ENCODE data around the gene EIF3A. TPM values are rescaled to one million over a fixed set of nuclear protein-coding genes. Genes with fewer than 3 reads are reported as not detected.

The EIF3A gene
- total RNA-seq, 2 experiments from 2014 or later: 127 to 131 TPM

DNA sequence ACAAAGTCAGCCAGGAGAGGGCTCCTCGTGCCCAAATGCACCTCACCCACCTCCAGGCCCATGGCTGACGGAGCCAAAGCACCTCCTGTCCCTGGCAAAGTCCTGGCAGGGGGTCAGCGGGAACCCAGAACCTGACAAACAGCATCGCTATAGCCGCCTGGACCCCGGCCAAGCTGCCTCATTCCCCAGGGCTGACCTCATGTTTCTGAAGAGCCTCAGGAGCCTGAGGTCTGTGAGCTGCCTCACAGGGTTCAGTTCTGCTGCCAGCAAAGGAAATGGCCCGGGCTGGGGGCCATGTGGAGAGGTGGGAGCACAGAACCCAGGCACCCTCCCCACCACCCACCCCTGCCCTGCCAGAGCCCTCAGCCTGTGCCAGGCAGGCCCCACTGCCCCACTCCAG, 55.3 kb downstream of the EIF3A start:
- DNase-seq (no peak), ATAC-seq (no peak)
- Mint-ChIP-seq H3K36me3 (ENCODE audit: low read depth) (no peaks in the 10 kb centered on the region), H3K27me3 (no peaks in the 10 kb centered on the region), H3K9me3 (no peaks in the 10 kb centered on the region), H3K27ac (no peak overlapping the region), H3K4me3 (no peak overlapping the region), H3K4me1 (ENCODE audit: low read depth) (peaks cover 4% of the 10 kb centered on the region)
- CTCF ChIA-PET: no interaction called here
- POLR2A ChIA-PET: no interaction called here
- TF ChIP-seq, protein P1, sequence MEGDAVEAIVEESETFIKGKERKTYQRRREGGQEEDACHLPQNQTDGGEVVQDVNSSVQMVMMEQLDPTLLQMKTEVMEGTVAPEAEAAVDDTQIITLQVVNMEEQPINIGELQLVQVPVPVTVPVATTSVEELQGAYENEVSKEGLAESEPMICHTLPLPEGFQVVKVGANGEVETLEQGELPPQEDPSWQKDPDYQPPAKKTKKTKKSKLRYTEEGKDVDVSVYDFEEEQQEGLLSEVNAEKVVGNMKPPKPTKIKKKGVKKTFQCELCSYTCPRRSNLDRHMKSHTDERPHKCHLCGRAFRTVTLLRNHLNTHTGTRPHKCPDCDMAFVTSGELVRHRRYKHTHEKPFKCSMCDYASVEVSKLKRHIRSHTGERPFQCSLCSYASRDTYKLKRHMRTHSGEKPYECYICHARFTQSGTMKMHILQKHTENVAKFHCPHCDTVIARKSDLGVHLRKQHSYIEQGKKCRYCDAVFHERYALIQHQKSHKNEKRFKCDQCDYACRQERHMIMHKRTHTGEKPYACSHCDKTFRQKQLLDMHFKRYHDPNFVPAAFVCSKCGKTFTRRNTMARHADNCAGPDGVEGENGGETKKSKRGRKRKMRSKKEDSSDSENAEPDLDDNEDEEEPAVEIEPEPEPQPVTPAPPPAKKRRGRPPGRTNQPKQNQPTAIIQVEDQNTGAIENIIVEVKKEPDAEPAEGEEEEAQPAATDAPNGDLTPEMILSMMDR (IDR thresholded peaks at IDR 0.05): no peak
- intact Hi-C loops (cut with micrococcal nuclease): no loop called here

DNA sequence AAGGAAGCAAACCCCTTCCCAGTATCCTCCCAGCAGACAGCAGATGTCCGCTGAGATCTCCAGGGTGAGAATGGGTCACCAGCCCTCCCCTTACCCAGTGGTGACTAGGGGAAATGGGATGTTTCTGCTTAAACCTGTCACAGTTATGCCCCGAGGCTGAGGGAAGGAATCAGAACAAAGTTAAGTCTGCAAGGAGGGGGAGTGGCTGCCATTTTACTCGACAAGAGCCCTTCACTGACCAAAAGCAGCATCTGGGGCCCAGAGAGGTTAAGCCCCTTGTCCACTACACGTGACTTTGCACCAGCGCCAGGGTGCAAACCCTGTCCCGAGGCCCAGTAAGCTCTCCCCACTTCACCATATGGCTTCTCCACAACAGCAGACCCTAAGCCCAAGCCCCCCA, 55.7 kb downstream of the EIF3A start:
- no peaks in the 10 kb centered on the region for H3K36me3 Mint-ChIP-seq (ENCODE audit: low read depth)
- H3K9me3 Mint-ChIP-seq: no peaks in the 10 kb centered on the region
- no peak overlapping the region for H3K27ac Mint-ChIP-seq
- no peak overlapping the region for H3K4me3 Mint-ChIP-seq
- ChIA-PET CTCF (no interaction called here), POLR2A (no interaction called here)
- TF ChIP-seq, protein P1 (IDR thresholded peaks at IDR 0.05): no peak
- ATAC-seq (no peak), DNase-seq (no peak)
- no peaks in the 10 kb centered on the region for H3K27me3 Mint-ChIP-seq
- H3K4me1 Mint-ChIP-seq (ENCODE audit: low read depth): peaks cover 4% of the 10 kb centered on the region
- intact Hi-C loops (cut with micrococcal nuclease): no loop called here

DNA sequence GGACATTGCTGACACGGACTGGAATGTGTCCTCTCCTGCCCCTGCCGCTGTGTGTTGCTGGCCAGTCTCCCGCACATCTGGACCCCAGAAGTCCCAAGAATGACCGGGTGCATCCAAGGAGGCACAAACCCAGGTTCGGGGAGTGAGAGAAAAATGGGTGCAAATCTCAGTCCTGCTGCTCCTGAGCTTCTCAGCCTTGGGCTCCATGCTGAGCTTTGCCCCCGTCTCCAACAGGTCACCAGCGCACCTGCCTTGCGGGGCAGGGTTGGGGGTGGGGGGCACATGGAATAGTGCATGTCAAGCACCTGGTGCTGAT, 57.1 kb downstream of the EIF3A start:
- CTCF ChIA-PET: no interaction called here
- Mint-ChIP-seq H3K9me3 (no peaks in the 10 kb centered on the region), H3K4me1 (ENCODE audit: low read depth) (peaks cover 4% of the 10 kb centered on the region), H3K36me3 (ENCODE audit: low read depth) (no peaks in the 10 kb centered on the region), H3K27me3 (peaks cover 3% of the 10 kb centered on the region), H3K4me3 (no peak overlapping the region), H3K27ac (no peak overlapping the region)
- DNase-seq: no peak
- no peak for ATAC-seq
- TF ChIP-seq, protein P1 (IDR thresholded peaks at IDR 0.05): no peak
- intact Hi-C loops (cut with micrococcal nuclease): no loop called here
- POLR2A ChIA-PET: no interaction called here

DNA sequence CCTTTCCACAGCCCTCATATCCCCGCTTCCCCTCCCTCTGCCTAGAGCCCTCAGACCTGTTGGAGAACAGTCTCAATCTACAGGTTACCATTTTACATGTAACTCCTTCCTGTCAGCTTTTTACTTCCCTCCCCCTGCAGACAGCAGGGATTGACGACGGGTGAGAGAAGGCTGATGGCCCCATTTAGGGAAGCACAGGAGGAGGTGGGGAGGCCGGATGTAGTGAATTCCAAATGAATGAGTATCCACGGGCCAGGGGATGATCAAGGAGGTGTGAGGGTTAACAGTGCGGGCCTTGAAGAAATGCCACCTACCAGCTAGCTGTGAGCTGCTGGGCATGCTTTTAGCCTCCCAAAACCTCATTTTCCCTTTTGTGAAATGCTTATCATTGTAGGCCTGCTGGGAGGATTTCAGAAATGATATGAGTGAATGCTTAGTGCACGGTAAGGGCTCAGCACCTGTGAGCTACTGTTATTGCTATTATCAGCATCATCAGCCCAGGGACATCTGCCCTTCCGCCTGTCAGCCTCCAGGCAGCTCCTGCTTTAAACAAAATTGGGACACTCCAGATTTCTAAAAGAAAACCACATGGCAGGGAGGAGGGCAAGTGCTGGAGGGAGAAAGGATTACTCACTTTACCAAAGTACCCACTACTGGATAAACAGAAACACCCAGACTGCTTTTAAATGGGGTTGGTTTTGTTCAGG, 57.6 kb downstream of the EIF3A start:
- DNase-seq (no peak), ATAC-seq (no peak)
- H3K36me3 Mint-ChIP-seq (ENCODE audit: low read depth): no peaks in the 10 kb centered on the region
- POLR2A ChIA-PET: interaction anchor here (1.0 kb wide), 1 partner anchor 9 kb away, joined by 3 read pairs; no protein-coding TSS in a partner anchor
- intact Hi-C loops (cut with micrococcal nuclease): no loop called here
- CTCF ChIA-PET: no interaction called here
- peaks cover 4% of the 10 kb centered on the region for H3K4me1 Mint-ChIP-seq (ENCODE audit: low read depth)
- no peak overlapping the region for H3K4me3 Mint-ChIP-seq
- H3K27me3 Mint-ChIP-seq: peaks cover 3% of the 10 kb centered on the region
- TF ChIP-seq, protein P1 (IDR thresholded peaks at IDR 0.05): no peak
- H3K27ac Mint-ChIP-seq: no peak overlapping the region
- no peaks in the 10 kb centered on the region for H3K9me3 Mint-ChIP-seq

DNA sequence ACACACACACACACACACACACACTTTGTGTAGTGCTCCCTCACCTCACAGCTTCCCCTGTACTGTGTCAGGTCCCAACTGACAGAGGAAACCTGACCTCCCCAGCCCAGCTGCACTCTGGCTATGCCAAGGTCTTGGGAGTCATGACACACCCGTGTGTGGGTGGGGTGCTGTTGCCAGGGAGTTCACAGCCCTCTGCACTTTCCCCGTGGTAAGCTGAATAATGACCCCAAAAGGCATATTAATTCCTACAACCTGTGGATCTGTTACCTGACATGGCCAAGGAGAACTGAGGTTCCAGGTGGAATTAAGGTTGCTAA, 60.0 kb downstream of the EIF3A start:
- Mint-ChIP-seq H3K9me3 (no peaks in the 10 kb centered on the region), H3K4me3 (no peak overlapping the region), H3K27me3 (peaks cover 4% of the 10 kb centered on the region), H3K4me1 (ENCODE audit: low read depth) (peaks cover 4% of the 10 kb centered on the region), H3K36me3 (ENCODE audit: low read depth) (no peaks in the 10 kb centered on the region), H3K27ac (no peak overlapping the region)
- ATAC-seq (peak; percentile 77), DNase-seq (peak; percentile 62)
- intact Hi-C loops (cut with micrococcal nuclease): no loop called here
- TF ChIP-seq, protein P1 (IDR thresholded peaks at IDR 0.05): no peak
- ChIA-PET POLR2A (interaction anchor here (0.6 kb wide), 1 partner anchor 161 kb away, joined by 3 read pairs; no protein-coding TSS in a partner anchor), CTCF (no interaction called here)
